Thoracic aorta (tissue), 2 donors: ENCODE results near the gene SGIP1. TPM values are rescaled to one million over a fixed set of nuclear protein-coding genes. Genes with fewer than 3 reads are reported as not detected.
A peak's percentile ranks its signal among the peaks of the same experiment; 100 is the strongest.

Experiments used
- ATAC-seq: fragments of 150-250 bp; one replicate; pipeline ENCODE4 v1.8.0; 2017; ENCODE audit warnings: low read depth; ENCODE audit not compliant: insufficient number of reproducible peaks, low FRiP score
- DNase-seq: peaks from one replicate; pipeline ENCODE4 v3.0.0-alpha.2; 2020; ENCODE audit warnings: low spot score
- H3K27ac ChIP-seq, 2 donors: fragments of 200-600 bp; sonication (generic); 1 replicate in 1 of 2; 2 replicates in 1 of 2; pipeline ENCODE4 v1.5.1; 2016; ENCODE audit warnings: mild to moderate bottlenecking in 2 of 2, moderate library complexity in 2 of 2
- H3K27me3 ChIP-seq: fragments of 200-600 bp; sonication (generic); replicated peaks from 2 replicates; pipeline ENCODE4 v1.6.0; 2016; ENCODE audit warnings: mild to moderate bottlenecking; ENCODE audit not compliant: insufficient read depth
- H3K36me3 ChIP-seq: fragments of 200-600 bp; sonication (generic); one replicate; pipeline ENCODE4 v1.5.1; 2016
- H3K4me1 ChIP-seq, 2 donors: fragments of 200-600 bp; sonication (generic); 1 replicate in 1 of 2; 2 replicates in 1 of 2; pipeline versions ENCODE4 v1.5.1 to v1.6.0; 2016; ENCODE audit warnings: low read depth in 2 of 2, mild to moderate bottlenecking in 1 of 2; ENCODE audit not compliant: control insufficient read depth in 1 of 2
- H3K4me3 ChIP-seq: fragments of 200-600 bp; sonication (generic); 2 replicates; pipeline ENCODE4 v1.5.1; 2016; ENCODE audit warnings: mild to moderate bottlenecking
- H3K9me3 ChIP-seq: fragments of 200-600 bp; sonication (generic); 2 replicates; pipeline ENCODE4 v1.5.1; 2016
- CTCF ChIP-seq: fragments of 200-600 bp; sonication (generic); IDR thresholded peaks from one replicate; pipeline ENCODE4 v1.5.1; 2019; ENCODE audit warnings: antibody characterized with exemption
- total RNA-seq, 2 donors: library from RNA; depleted of rRNA; stranded (reverse); fragments of >200 nt; gene quantifications; one replicate each; pipeline versions ENCODE4 v1.1.0 to v1.2.3, GENCODE V29; 2016

SGIP1 gene
- total RNA-seq, 2 donors from 2014 or later = 47.4 to 116 TPM

GRCh38 chr1:66739401-66740157, 205.6 kb downstream of the SGIP1 start:
- no peaks in the 10 kb centered on the region for H3K9me3 ChIP-seq
- no peaks in the 10 kb centered on the region for H3K4me1 ChIP-seq
- DNase-seq (no peak), ATAC-seq (no peak)
- no peaks in the 10 kb centered on the region for H3K27me3 ChIP-seq
- H3K27ac ChIP-seq = no peak overlapping the region
- no peak overlapping the region for H3K4me3 ChIP-seq
- H3K36me3 ChIP-seq = peaks cover 16% of the 10 kb centered on the region
- TF ChIP-seq CTCF = no peak

GRCh38 chr1:66745451-66745850, 211.5 kb downstream of the SGIP1 start:
- TF ChIP-seq CTCF = no peak
- Histone ChIP-seq H3K27ac (no peak overlapping the region), H3K36me3 (peaks cover 8% of the 10 kb centered on the region), H3K9me3 (no peaks in the 10 kb centered on the region), H3K4me3 (no peak overlapping the region), H3K27me3 (no peaks in the 10 kb centered on the region), H3K4me1 (no peaks in the 10 kb centered on the region)
- no peak for ATAC-seq
- no peak for DNase-seq

- Histone ChIP-seq H3K36me3 (peaks cover 4% of the 10 kb centered on the region), H3K27me3 (no peaks in the 10 kb centered on the region), H3K4me1 (peaks cover 0 to under 1% of the 10 kb centered on the region in 2 donors), H3K4me3 (no peak overlapping the region), H3K27ac (no peak overlapping the region), H3K9me3 (no peaks in the 10 kb centered on the region)
- DNase-seq (no peak), ATAC-seq (no peak)
- TF ChIP-seq CTCF = no peak
Observed at GRCh38 chr1:66747501-66747900, 213.5 kb downstream of the SGIP1 start.

GRCh38 chr1:66750577-66750976, 216.6 kb downstream of the SGIP1 start:
- Histone ChIP-seq H3K27me3 (no peaks in the 10 kb centered on the region), H3K36me3 (no peaks in the 10 kb centered on the region), H3K9me3 (no peaks in the 10 kb centered on the region), H3K4me1 (peaks cover 5 to 7% of the 10 kb centered on the region in 2 donors), H3K27ac (no peak overlapping the region), H3K4me3 (no peak overlapping the region)
- DNase-seq = no peak
- TF ChIP-seq CTCF = no peak
- no peak for ATAC-seq

- Histone ChIP-seq H3K36me3 (no peaks in the 10 kb centered on the region), H3K4me3 (no peak overlapping the region), H3K27me3 (no peaks in the 10 kb centered on the region), H3K9me3 (no peaks in the 10 kb centered on the region), H3K4me1 (peaks cover 5 to 7% of the 10 kb centered on the region in 2 donors), H3K27ac (peak overlapping the region in 1 of 2 donors; percentile 0)
- DNase-seq (no peak), ATAC-seq (no peak)
- no peak for TF ChIP-seq CTCF
Observed at GRCh38 chr1:66751160-66751559, 217.2 kb downstream of the SGIP1 start.
